Measurements from ENCODE around the gene TAS1R3. TPM values are rescaled to one million over a fixed set of nuclear protein-coding genes. Genes with fewer than 3 reads are reported as not detected.

TAS1R3 gene
- total RNA-seq, 1 donor from 2014 or later = 0.50 TPM

GRCh38 chr1:1297802-1298424 lies 33.2 kb upstream of the TAS1R3 start:
- Mint-ChIP-seq H3K27ac (ENCODE audit: unreplicated experiment) (no peak overlapping the region), H3K9me3 (ENCODE audit: unreplicated experiment) (no peaks in the 10 kb centered on the region), H3K4me3 (ENCODE audit: unreplicated experiment) (no peak overlapping the region), H3K4me1 (ENCODE audit: low read depth, unreplicated experiment) (no peaks in the 10 kb centered on the region), H3K27me3 (ENCODE audit: low read depth, unreplicated experiment) (no peaks in the 10 kb centered on the region), H3K36me3 (ENCODE audit: low read depth, unreplicated experiment) (no peaks in the 10 kb centered on the region)
- DNase-seq (ENCODE audit: low read depth) (no peak), FAIRE-seq (no peak)
- Histone ChIP-seq H3K4me2 (ENCODE audit: low read length) (no peak overlapping the region), H3K36me3 (ENCODE audit: insufficient read depth, low read length) (no peaks in the 10 kb centered on the region), H3K27me3 (ENCODE audit: insufficient read depth, low read length) (no peaks in the 10 kb centered on the region), H3K4me1 (ENCODE audit: insufficient read depth, low read length) (no peaks in the 10 kb centered on the region), H2AFZ (ENCODE audit: low read depth, low read length) (no peak overlapping the region), H3K9ac (ENCODE audit: low read length) (no peak overlapping the region), H4K20me1 (ENCODE audit: insufficient read depth, low read length) (peaks cover 35% of the 10 kb centered on the region), H3K4me3 (ENCODE audit: insufficient read depth, low read depth, low read length) (no peak overlapping the region), H3K9me3 (ENCODE audit: insufficient read depth, low read depth, low read length) (no peaks in the 10 kb centered on the region), H3K79me2 (ENCODE audit: insufficient read depth, low read length) (peaks cover 2% of the 10 kb centered on the region), H3K27ac (ENCODE audit: low read depth, low read length) (no peak overlapping the region)
- TF ChIP-seq CTCF (IDR thresholded peaks at IDR 0.05; ENCODE audit: insufficient read depth, low read depth, low read length) = no peak

GRCh38 chr1:1298861-1299685 lies 32.0 kb upstream of the TAS1R3 start:
- Histone ChIP-seq H3K27me3 (ENCODE audit: insufficient read depth, low read length) (no peaks in the 10 kb centered on the region), H2AFZ (ENCODE audit: low read depth, low read length) (no peak overlapping the region), H3K9ac (ENCODE audit: low read length) (no peak overlapping the region), H3K4me2 (ENCODE audit: low read length) (no peak overlapping the region), H3K9me3 (ENCODE audit: insufficient read depth, low read depth, low read length) (no peaks in the 10 kb centered on the region), H3K4me3 (ENCODE audit: insufficient read depth, low read depth, low read length) (no peak overlapping the region), H3K36me3 (ENCODE audit: insufficient read depth, low read length) (no peaks in the 10 kb centered on the region), H4K20me1 (ENCODE audit: insufficient read depth, low read length) (peaks cover 42% of the 10 kb centered on the region), H3K79me2 (ENCODE audit: insufficient read depth, low read length) (peaks cover 8% of the 10 kb centered on the region), H3K4me1 (ENCODE audit: insufficient read depth, low read length) (no peaks in the 10 kb centered on the region), H3K27ac (ENCODE audit: low read depth, low read length) (no peak overlapping the region)
- H3K27ac Mint-ChIP-seq (ENCODE audit: unreplicated experiment) = no peak overlapping the region
- no peaks in the 10 kb centered on the region for H3K4me1 Mint-ChIP-seq (ENCODE audit: low read depth, unreplicated experiment)
- DNase-seq (ENCODE audit: low read depth) = no peak
- no peak for FAIRE-seq
- H3K36me3 Mint-ChIP-seq (ENCODE audit: low read depth, unreplicated experiment) = no peaks in the 10 kb centered on the region
- H3K27me3 Mint-ChIP-seq (ENCODE audit: low read depth, unreplicated experiment) = no peaks in the 10 kb centered on the region
- no peak overlapping the region for H3K4me3 Mint-ChIP-seq (ENCODE audit: unreplicated experiment)
- H3K9me3 Mint-ChIP-seq (ENCODE audit: unreplicated experiment) = no peaks in the 10 kb centered on the region
- TF ChIP-seq EZH2 (IDR thresholded peaks at IDR 0.05; ENCODE audit: insufficient read depth, low read length) (no peak), CTCF (IDR thresholded peaks at IDR 0.05; ENCODE audit: insufficient read depth, low read depth, low read length) (no peak)

All from astrocyte (in vitro differentiated cells and primary cell).